ENCODE data around the gene NCLN.
A peak's percentile ranks its signal among the peaks of the same experiment; 100 is the strongest.
"Not testable (repeated sequence)": the region's sequence is repeated elsewhere in the genome, so short reads cannot be mapped to it uniquely, and the experiment has no call there.

NCLN gene

GRCh38 chr19:3225677-3226093 is 40.0 kb downstream of the NCLN start:
- DNase-seq, result no peak

GRCh38 chr19:3227054-3227626 is 41.4 kb downstream of the NCLN start:
- no peak for DNase-seq

GRCh38 chr19:3229346-3229743 is 43.6 kb downstream of the NCLN start:
- DNase-seq, result no peak

GRCh38 chr19:3229888-3230496 is 44.3 kb downstream of the NCLN start:
- DNase-seq, result no peak

GRCh38 chr19:3231288-3231687 is 45.6 kb downstream of the NCLN start:
- no peak for DNase-seq

- no peak for DNase-seq
Measured at GRCh38 chr19:3233116-3233515, 47.4 kb downstream of the NCLN start.

GRCh38 chr19:3233831-3234230 is 48.1 kb downstream of the NCLN start:
- DNase-seq, result no peak

GRCh38 chr19:3234800-3235199 is 49.1 kb downstream of the NCLN start:
- peak in 2 of 4 experiments; percentile 13 to 19 for DNase-seq

GRCh38 chr19:3235604-3236003 is 49.9 kb downstream of the NCLN start:
- not testable (repeated sequence) for DNase-seq

- no peak for DNase-seq
Measured at GRCh38 chr19:3236272-3236671, 50.5 kb downstream of the NCLN start.

GRCh38 chr19:3238066-3238561 is 52.4 kb downstream of the NCLN start:
- DNase-seq, result no peak

- no peak for DNase-seq
Measured at GRCh38 chr19:3239367-3239766, 53.6 kb downstream of the NCLN start.

GRCh38 chr19:3243819-3244700 is 58.3 kb downstream of the NCLN start:
- DNase-seq, result peak; percentile 57 to 75 (median 70)

GRCh38 chr19:3245050-3245449 is 59.3 kb downstream of the NCLN start:
- DNase-seq, result no peak

- no peak for DNase-seq
Measured at GRCh38 chr19:3248728-3249326, 63.1 kb downstream of the NCLN start.

- no peak for DNase-seq
Measured at GRCh38 chr19:3249408-3249807, 63.7 kb downstream of the NCLN start.

GRCh38 chr19:3250675-3251074 is 64.9 kb downstream of the NCLN start:
- DNase-seq, result peak; percentile 39 to 71 (median 58)

GRCh38 chr19:3251229-3251628 is 65.5 kb downstream of the NCLN start:
- DNase-seq, result no peak

GRCh38 chr19:3252650-3253049 is 66.9 kb downstream of the NCLN start:
- DNase-seq, result no peak

GRCh38 chr19:3253270-3253669 is 67.5 kb downstream of the NCLN start:
- DNase-seq, result no peak

- no peak for DNase-seq
Measured at GRCh38 chr19:3254520-3254919, 68.8 kb downstream of the NCLN start.

GRCh38 chr19:3257071-3257470 is 71.3 kb downstream of the NCLN start:
- DNase-seq, result no peak

Data from suppressor macrophage (primary cell).